ENCODE measurements around the gene MEP1A.
"Not testable (repeated sequence)": the region's sequence is repeated elsewhere in the genome, so short reads cannot be mapped to it uniquely, and the experiment has no call there.

The MEP1A gene

GRCh38 chr6:46834257-46834916, 41.2 kb downstream of the MEP1A start:
- not testable (repeated sequence) for DNase-seq (ENCODE audit: low read depth in 2 of 2)

GRCh38 chr6:46834991-46835390, 41.8 kb downstream of the MEP1A start:
- not testable (repeated sequence) for DNase-seq (ENCODE audit: low read depth in 2 of 2)

- DNase-seq (ENCODE audit: low read depth in 2 of 2): no peak
These were observed 44.8 kb downstream of the MEP1A start for GRCh38 chr6:46838033-46838432.

GRCh38 chr6:46842252-46842846, 49.2 kb downstream of the MEP1A start:
- DNase-seq (ENCODE audit: low read depth in 2 of 2): not testable (repeated sequence)

GRCh38 chr6:46845126-46845525, 51.9 kb downstream of the MEP1A start:
- DNase-seq (ENCODE audit: low read depth in 2 of 2): no peak

- peak in 1 of 2 donors; percentile 17 for DNase-seq (ENCODE audit: low read depth in 2 of 2)
These were observed 55.6 kb downstream of the MEP1A start for GRCh38 chr6:46848684-46849360.

GRCh38 chr6:46849361-46849690, 56.1 kb downstream of the MEP1A start:
- no peak for DNase-seq (ENCODE audit: low read depth in 2 of 2)

GRCh38 chr6:46850792-46851191, 57.6 kb downstream of the MEP1A start:
- no peak for DNase-seq (ENCODE audit: low read depth in 2 of 2)

GRCh38 chr6:46851576-46851975, 58.4 kb downstream of the MEP1A start:
- DNase-seq (ENCODE audit: low read depth in 2 of 2): not testable (repeated sequence)

GRCh38 chr6:46855966-46856365, 62.8 kb downstream of the MEP1A start:
- DNase-seq (ENCODE audit: low read depth in 2 of 2): peak in 1 of 2 donors; percentile 0

- no peak for DNase-seq (ENCODE audit: low read depth in 2 of 2)
These were observed 69.2 kb downstream of the MEP1A start for GRCh38 chr6:46862381-46862780.

- DNase-seq (ENCODE audit: low read depth in 2 of 2): no peak
These were observed 70.6 kb downstream of the MEP1A start for GRCh38 chr6:46863791-46864190.

GRCh38 chr6:46865221-46865620, 72.0 kb downstream of the MEP1A start:
- DNase-seq (ENCODE audit: low read depth in 2 of 2): no peak

GRCh38 chr6:46867411-46867810, 74.2 kb downstream of the MEP1A start:
- no peak for DNase-seq (ENCODE audit: low read depth in 2 of 2)

GRCh38 chr6:46876126-46876525, 82.9 kb downstream of the MEP1A start:
- no peak for DNase-seq (ENCODE audit: low read depth in 2 of 2)

- no peak for DNase-seq (ENCODE audit: low read depth in 2 of 2)
These were observed 85.8 kb downstream of the MEP1A start for GRCh38 chr6:46879003-46879402.

- no peak for DNase-seq (ENCODE audit: low read depth in 2 of 2)
These were observed 89.5 kb downstream of the MEP1A start for GRCh38 chr6:46882645-46883044.

- DNase-seq (ENCODE audit: low read depth in 2 of 2): no peak
These were observed 94.8 kb downstream of the MEP1A start for GRCh38 chr6:46888031-46888430.

- DNase-seq (ENCODE audit: low read depth in 2 of 2): no peak
These were observed 95.4 kb downstream of the MEP1A start for GRCh38 chr6:46888578-46888977.

All from stimulated activated CD8-positive, alpha-beta memory T cell treated with anti-CD3 and anti-CD28 coated beads, Interleukin-7, amount 100 ng/mL, for 4 hours (primary cell).